ENCODE data around the gene ANKRD55. TPM values are rescaled to one million over a fixed set of nuclear protein-coding genes. Genes with fewer than 3 reads are reported as not detected.

ANKRD55 gene
- total RNA-seq, 1 donor from 2014 or later, result not detected

DNA sequence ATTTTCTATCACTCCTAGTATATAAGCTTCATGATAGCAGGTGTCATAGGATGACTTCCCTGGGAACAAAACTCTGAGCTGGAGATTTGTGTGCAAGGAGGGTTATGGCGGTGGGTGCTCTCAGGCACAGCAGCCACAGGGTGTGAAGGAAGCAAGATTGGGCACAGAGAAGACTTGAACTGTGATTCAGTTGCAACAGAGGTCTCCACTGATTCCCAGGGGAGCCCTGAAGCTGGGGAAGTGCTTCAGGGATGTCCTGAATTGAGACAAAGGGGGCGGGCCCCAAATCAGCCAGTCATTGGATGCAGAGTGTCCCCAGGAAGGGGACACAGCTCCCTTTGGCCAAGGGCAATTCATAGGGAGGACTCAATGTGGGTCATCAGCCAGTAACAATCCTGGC, 44.4 kb upstream of the ANKRD55 start:
- Histone ChIP-seq H3K79me2 (ENCODE audit: insufficient read depth, low read length) (no peaks in the 10 kb centered on the region), H3K4me2 (ENCODE audit: low read length) (peak overlapping the region; percentile 49)
- H3K27ac Mint-ChIP-seq (ENCODE audit: unreplicated experiment), result peak overlapping the region; percentile 89

DNA sequence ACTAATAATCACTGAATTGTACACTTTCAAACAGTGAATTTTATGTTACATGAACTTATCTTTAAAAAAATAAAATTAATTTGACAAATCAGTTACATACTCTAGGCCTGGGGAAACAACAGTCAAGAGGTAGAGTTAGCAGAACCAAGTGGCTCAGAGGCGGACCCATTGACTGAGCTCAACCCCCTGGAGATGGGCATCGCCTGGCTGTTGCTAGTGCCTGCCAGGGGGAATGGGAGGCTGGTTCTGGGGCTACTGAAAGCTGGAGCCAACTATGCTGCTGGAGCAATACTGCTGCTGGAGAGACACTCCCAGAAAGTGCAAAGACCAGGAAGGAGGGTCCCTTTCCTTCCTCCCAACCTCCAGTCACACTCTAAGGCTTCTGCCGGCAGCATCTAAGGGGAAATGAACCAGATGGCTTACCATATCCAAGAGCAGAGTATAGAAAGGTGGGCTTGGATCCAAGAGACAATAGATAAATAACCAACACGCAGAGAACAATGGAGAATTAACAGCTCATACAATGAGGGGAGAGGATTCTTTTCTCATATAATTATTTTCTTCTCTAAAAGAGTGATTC, 40.3 kb upstream of the ANKRD55 start:
- Mint-ChIP-seq H3K36me3 (ENCODE audit: low read depth, unreplicated experiment) (peaks cover 2% of the 10 kb centered on the region), H3K4me3 (ENCODE audit: unreplicated experiment) (no peak overlapping the region), H3K9me3 (ENCODE audit: unreplicated experiment) (peaks cover 6% of the 10 kb centered on the region), H3K27me3 (ENCODE audit: low read depth, unreplicated experiment) (peaks cover 1% of the 10 kb centered on the region), H3K4me1 (ENCODE audit: low read depth, unreplicated experiment) (peaks cover 14% of the 10 kb centered on the region), H3K27ac (ENCODE audit: unreplicated experiment) (no peak overlapping the region)
- Histone ChIP-seq H3K27me3 (ENCODE audit: insufficient read depth, low read length) (no peaks in the 10 kb centered on the region), H3K9me3 (ENCODE audit: insufficient read depth, low read depth, low read length) (no peaks in the 10 kb centered on the region), H3K4me1 (ENCODE audit: insufficient read depth, low read length) (peaks cover 8% of the 10 kb centered on the region), H3K79me2 (ENCODE audit: insufficient read depth, low read length) (no peaks in the 10 kb centered on the region), H3K27ac (ENCODE audit: low read depth, low read length) (no peak overlapping the region), H3K36me3 (ENCODE audit: insufficient read depth, low read length) (no peaks in the 10 kb centered on the region), H4K20me1 (ENCODE audit: insufficient read depth, low read length) (no peaks in the 10 kb centered on the region), H2AFZ (ENCODE audit: low read depth, low read length) (no peak overlapping the region), H3K9ac (ENCODE audit: low read length) (no peak overlapping the region), H3K4me3 (ENCODE audit: insufficient read depth, low read depth, low read length) (no peak overlapping the region), H3K4me2 (ENCODE audit: low read length) (no peak overlapping the region)
- no peak for DNase-seq (ENCODE audit: low read depth)
- FAIRE-seq, result no peak
- TF ChIP-seq, protein P1, sequence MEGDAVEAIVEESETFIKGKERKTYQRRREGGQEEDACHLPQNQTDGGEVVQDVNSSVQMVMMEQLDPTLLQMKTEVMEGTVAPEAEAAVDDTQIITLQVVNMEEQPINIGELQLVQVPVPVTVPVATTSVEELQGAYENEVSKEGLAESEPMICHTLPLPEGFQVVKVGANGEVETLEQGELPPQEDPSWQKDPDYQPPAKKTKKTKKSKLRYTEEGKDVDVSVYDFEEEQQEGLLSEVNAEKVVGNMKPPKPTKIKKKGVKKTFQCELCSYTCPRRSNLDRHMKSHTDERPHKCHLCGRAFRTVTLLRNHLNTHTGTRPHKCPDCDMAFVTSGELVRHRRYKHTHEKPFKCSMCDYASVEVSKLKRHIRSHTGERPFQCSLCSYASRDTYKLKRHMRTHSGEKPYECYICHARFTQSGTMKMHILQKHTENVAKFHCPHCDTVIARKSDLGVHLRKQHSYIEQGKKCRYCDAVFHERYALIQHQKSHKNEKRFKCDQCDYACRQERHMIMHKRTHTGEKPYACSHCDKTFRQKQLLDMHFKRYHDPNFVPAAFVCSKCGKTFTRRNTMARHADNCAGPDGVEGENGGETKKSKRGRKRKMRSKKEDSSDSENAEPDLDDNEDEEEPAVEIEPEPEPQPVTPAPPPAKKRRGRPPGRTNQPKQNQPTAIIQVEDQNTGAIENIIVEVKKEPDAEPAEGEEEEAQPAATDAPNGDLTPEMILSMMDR (IDR thresholded peaks at IDR 0.05; ENCODE audit: insufficient read depth, low read depth, low read length), result no peak
- TF ChIP-seq EZH2 (IDR thresholded peaks at IDR 0.05; ENCODE audit: insufficient read depth, low read length), result no peak

More for the DNA sequence above, 44.4 kb upstream of the ANKRD55 start:
- FAIRE-seq (no peak), DNase-seq (ENCODE audit: low read depth) (no peak)
- H2AFZ ChIP-seq (ENCODE audit: low read depth, low read length), result no peak overlapping the region
- Mint-ChIP-seq H3K4me3 (ENCODE audit: unreplicated experiment) (no peak overlapping the region), H3K4me1 (ENCODE audit: low read depth, unreplicated experiment) (peaks cover 31% of the 10 kb centered on the region), H3K27me3 (ENCODE audit: low read depth, unreplicated experiment) (peaks cover 1% of the 10 kb centered on the region), H3K9me3 (ENCODE audit: unreplicated experiment) (peaks cover 6% of the 10 kb centered on the region), H3K36me3 (ENCODE audit: low read depth, unreplicated experiment) (peaks cover 2% of the 10 kb centered on the region)
- no peaks in the 10 kb centered on the region for H3K36me3 ChIP-seq (ENCODE audit: insufficient read depth, low read length)
- H3K27me3 ChIP-seq (ENCODE audit: insufficient read depth, low read length), result no peaks in the 10 kb centered on the region
- H3K4me1 ChIP-seq (ENCODE audit: insufficient read depth, low read length), result peaks cover 27% of the 10 kb centered on the region
- H3K4me3 ChIP-seq (ENCODE audit: insufficient read depth, low read depth, low read length), result no peak overlapping the region
- no peaks in the 10 kb centered on the region for H3K9me3 ChIP-seq (ENCODE audit: insufficient read depth, low read depth, low read length)
- H3K27ac ChIP-seq (ENCODE audit: low read depth, low read length), result no peak overlapping the region
- no peak for TF ChIP-seq EZH2 (IDR thresholded peaks at IDR 0.05; ENCODE audit: insufficient read depth, low read length)
- TF ChIP-seq, protein P1 (IDR thresholded peaks at IDR 0.05; ENCODE audit: insufficient read depth, low read depth, low read length), result no peak
- no peak overlapping the region for H3K9ac ChIP-seq (ENCODE audit: low read length)
- H4K20me1 ChIP-seq (ENCODE audit: insufficient read depth, low read length), result no peaks in the 10 kb centered on the region

DNA sequence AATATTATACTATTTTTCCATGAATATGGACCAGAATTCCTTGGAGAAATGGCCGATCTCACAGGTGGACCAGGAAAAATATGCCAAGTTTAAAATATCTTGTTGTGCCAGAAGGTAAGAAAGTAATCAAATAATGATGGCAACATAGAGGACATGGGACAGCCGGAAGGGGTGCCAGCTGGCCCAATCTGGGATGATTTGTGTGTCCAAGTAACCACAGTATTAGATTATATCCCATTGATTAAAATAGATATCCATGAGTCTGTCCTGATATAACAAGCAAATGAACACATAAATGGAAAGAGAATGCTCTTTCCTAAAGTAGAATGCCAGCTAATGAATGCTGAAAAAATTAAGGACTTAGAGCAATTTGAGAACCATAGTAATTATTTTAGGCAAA, 39.6 kb upstream of the ANKRD55 start:
- Histone ChIP-seq H3K9me3 (ENCODE audit: insufficient read depth, low read depth, low read length) (no peaks in the 10 kb centered on the region), H3K79me2 (ENCODE audit: insufficient read depth, low read length) (no peaks in the 10 kb centered on the region), H3K4me2 (ENCODE audit: low read length) (no peak overlapping the region), H3K36me3 (ENCODE audit: insufficient read depth, low read length) (no peaks in the 10 kb centered on the region), H3K4me3 (ENCODE audit: insufficient read depth, low read depth, low read length) (no peak overlapping the region), H3K4me1 (ENCODE audit: insufficient read depth, low read length) (peaks cover 1% of the 10 kb centered on the region), H3K27me3 (ENCODE audit: insufficient read depth, low read length) (no peaks in the 10 kb centered on the region), H3K9ac (ENCODE audit: low read length) (no peak overlapping the region), H4K20me1 (ENCODE audit: insufficient read depth, low read length) (no peaks in the 10 kb centered on the region), H2AFZ (ENCODE audit: low read depth, low read length) (no peak overlapping the region), H3K27ac (ENCODE audit: low read depth, low read length) (no peak overlapping the region)
- no peak overlapping the region for H3K4me3 Mint-ChIP-seq (ENCODE audit: unreplicated experiment)
- no peak overlapping the region for H3K27ac Mint-ChIP-seq (ENCODE audit: unreplicated experiment)
- H3K9me3 Mint-ChIP-seq (ENCODE audit: unreplicated experiment), result peaks cover 6% of the 10 kb centered on the region
- peaks cover 1% of the 10 kb centered on the region for H3K27me3 Mint-ChIP-seq (ENCODE audit: low read depth, unreplicated experiment)
- TF ChIP-seq, protein P1 (IDR thresholded peaks at IDR 0.05; ENCODE audit: insufficient read depth, low read depth, low read length), result no peak
- TF ChIP-seq EZH2 (IDR thresholded peaks at IDR 0.05; ENCODE audit: insufficient read depth, low read length), result no peak
- no peak for DNase-seq (ENCODE audit: low read depth)
- FAIRE-seq, result no peak
- H3K36me3 Mint-ChIP-seq (ENCODE audit: low read depth, unreplicated experiment), result peaks cover 2% of the 10 kb centered on the region
- H3K4me1 Mint-ChIP-seq (ENCODE audit: low read depth, unreplicated experiment), result peaks cover 7% of the 10 kb centered on the region
